NK-92 treated with Interleukin-12 subunit alpha and Interleukin-12 subunit beta, amount 100 ng/mL, for 24 hours (cell line): ENCODE results near the gene TMEM8B.

Source experiments
- DNase-seq: peaks from one replicate; lab custom pipeline; 2025; lab: John Stamatoyannopoulos, UW

TMEM8B gene

GRCh38 chr9:35840881-35841644, 12.0 kb downstream of the TMEM8B start:
- DNase-seq: no peak

GRCh38 chr9:35841645-35841900, 12.5 kb downstream of the TMEM8B start:
- no peak for DNase-seq

- DNase-seq: no peak
Measured at GRCh38 chr9:35842020-35842745, 13.2 kb downstream of the TMEM8B start.

DNA sequence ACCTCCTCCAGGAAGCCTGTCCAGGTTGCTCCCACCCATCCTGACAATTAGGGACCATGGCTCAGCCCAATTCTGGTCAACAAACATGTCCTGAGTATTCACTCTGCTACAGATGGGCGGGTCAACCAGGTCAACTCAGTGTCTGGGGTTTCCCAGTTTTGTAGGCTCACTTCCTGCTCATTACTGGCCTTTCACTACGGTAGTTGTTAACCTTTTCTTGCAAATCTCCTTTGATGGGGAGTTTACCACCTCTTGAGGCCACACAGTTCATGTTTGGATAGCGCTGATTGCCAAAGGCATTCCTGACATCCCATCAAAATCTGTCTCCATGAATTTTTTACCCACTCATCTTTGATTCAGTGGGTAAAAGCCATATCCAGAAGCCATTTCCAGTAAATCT, 13.8 kb downstream of the TMEM8B start:
- no peak for DNase-seq

- DNase-seq: no peak
Measured at GRCh38 chr9:35844628-35845270, 15.7 kb downstream of the TMEM8B start.

- no peak for DNase-seq
Measured at GRCh38 chr9:35845824-35846771, 17.1 kb downstream of the TMEM8B start.

- DNase-seq: no peak
Measured at GRCh38 chr9:35847792-35848572, 19.0 kb downstream of the TMEM8B start.

- no peak for DNase-seq
Measured at GRCh38 chr9:35852267-35852815, 23.3 kb downstream of the TMEM8B start.

DNA sequence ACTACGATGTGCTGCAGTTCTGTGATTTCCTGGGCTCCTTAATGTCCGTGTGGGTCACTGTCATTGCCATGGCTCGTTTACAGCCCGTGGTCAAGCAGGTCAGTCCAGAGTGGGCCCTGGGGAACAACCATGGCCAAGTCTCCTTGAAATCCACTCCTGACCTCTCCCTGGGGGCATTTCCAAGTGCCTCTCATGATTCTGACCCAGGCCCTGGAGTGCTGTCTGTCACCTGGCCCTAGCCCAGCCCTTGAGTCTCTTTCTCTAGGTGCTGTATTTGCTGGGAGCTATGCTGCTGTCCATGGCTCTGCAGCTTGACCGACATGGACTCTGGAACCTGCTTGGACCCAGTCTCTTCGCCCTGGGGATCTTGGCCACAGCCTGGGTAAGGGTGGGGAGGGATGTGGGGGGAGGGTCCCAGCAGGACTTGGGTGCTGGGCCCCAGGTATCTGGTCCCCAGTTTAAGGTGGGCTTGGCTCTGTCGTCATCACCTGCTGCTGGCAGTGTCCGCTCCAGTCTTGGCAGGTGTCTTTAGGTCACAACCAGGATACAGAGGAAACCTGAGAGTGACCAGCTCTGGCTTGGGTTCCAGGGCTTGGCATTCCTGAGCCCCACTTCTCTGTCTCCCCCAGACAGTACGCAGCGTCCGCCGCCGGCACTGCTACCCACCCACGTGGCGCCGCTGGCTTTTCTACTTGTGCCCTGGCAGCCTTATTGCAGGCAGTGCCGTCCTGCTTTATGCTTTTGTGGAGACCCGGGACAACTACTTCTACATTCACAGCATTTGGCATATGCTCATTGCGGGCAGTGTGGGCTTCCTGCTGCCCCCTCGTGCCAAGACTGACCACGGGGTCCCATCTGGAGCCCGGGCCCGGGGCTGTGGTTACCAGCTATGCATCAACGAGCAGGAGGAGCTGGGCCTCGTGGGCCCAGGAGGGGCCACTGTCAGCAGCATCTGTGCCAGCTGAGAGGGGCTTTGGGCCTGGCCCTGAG, 24.1 kb downstream of the TMEM8B start:
- no peak for DNase-seq

- DNase-seq: no peak
Measured at GRCh38 chr9:35854091-35854762, 25.2 kb downstream of the TMEM8B start.

DNA sequence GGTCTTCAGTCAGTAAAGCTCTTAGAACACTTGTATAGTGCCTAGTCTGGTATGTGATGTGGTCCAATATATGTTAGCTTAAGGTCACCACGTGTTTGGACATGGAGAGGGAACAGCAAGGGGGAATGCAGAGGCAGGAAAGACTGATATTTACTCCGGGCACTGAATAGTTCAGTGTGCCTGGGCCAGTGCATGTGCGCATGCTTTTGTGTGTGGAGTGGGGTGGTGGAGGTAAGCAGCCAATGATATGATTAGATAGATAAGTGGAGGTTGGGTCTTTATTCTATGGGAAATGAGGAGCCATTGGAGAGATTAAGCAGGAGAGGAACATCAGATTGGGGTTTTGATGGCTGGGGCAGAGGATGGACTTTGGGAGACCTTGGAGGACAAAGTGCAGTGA, 27.2 kb downstream of the TMEM8B start:
- no peak for DNase-seq

DNA sequence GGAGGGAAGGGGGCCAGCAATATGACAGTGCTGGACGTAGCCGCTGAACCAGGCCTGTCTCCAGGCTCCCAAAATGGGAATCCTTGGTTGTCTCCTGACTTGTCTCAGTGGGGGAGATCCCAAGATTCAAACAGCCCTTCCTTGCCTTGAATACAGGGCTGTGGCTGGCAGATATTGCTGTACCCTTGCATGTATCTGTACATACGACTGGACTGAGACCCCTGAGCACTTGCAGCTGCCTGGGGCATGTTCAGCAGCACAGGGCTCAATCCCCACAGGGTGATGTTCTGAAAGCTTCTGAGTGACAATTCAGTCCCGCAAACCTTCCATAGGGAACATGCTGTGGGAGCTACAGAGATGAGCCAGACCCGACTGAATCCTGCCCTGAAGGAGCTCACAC, 27.9 kb downstream of the TMEM8B start:
- DNase-seq: no peak

DNA sequence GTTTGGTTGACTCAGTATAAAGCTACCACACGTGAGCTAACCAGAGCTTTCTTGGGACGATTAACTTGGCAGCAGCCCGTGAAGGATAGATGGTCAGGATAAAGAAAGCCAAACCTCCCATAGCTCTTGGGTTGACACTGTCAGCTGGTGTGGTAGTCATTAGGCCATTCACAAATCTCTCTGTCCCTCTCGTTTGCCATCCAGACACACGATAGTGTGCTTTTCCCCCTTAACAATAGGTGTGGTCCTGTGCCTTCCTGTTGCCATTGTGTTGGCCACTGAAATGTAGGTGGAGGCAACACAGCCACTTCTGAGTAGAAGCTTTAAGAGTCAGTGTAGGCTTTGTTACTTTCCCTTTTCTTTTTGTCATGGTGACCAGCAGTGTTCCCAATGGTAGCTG, 29.4 kb downstream of the TMEM8B start:
- no peak for DNase-seq

- DNase-seq: no peak
Measured at GRCh38 chr9:35859310-35859989, 30.4 kb downstream of the TMEM8B start.

DNA sequence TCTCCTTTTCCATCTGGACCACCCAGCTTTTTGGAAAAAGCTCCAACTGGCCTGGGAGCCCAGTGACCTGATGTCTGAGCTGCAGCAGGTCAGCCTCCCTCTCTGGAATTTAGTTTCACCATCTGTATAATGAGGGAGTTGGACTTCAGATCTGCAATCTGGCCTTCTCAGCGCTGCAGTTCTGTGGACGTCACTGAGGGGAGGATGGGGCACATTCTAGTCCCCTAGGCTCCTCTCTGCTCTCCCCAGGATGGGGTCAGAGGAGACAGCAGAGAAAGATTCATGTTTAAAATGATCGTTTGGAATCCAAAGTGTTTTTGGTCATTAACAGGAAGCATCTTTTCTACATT, 30.9 kb downstream of the TMEM8B start:
- DNase-seq: no peak

- no peak for DNase-seq
Measured at GRCh38 chr9:35861161-35861897, 32.3 kb downstream of the TMEM8B start.

GRCh38 chr9:35862328-35862727, 33.3 kb downstream of the TMEM8B start:
- DNase-seq: no peak

DNA sequence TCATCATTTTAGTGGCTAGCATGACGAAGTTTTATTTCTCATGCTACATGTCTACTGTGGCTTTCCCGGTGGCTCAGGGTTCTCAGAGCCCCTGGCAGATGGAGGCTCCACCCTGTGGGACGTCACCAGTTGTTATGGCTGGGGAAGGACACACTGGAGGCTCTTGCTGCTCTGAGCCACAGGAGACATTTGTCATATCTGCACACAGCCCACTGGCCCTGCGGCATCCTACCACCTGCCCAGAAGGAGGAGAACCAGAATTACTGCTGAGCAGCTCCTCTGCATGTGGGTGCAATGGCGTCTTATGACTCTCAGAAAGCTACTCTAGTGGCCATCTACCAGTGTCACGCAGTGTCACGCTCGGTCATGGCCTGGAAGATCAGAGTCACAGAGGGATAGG, 34.6 kb downstream of the TMEM8B start:
- DNase-seq: no peak
